HG03460 (cell line): ENCODE data around the gene STX8.
"Not testable (repeated sequence)": the region's sequence is repeated elsewhere in the genome, so short reads cannot be mapped to it uniquely, and the experiment has no call there.

Experiments used
- ATAC-seq: cut with Tn5 transposase; IDR thresholded peaks from one replicate; pipeline ENCODE4 v1.9.1; 2021; ENCODE audit not compliant: unreplicated experiment

Gene STX8

GRCh38 chr17:9575381-9576101 lies at the start of gene STX8:
STX8 (minus strand) TSS chr17:9575820; CDS start chr17:9575808, 12 bp downstream.
- ATAC-seq = peak; percentile 80

- ATAC-seq = no peak
Observed at GRCh38 chr17:9622961-9623360, 47.3 kb upstream of the STX8 start.

GRCh38 chr17:9615486-9615885 lies 39.9 kb upstream of the STX8 start:
- ATAC-seq = no peak

GRCh38 chr17:9612006-9612405 lies 36.4 kb upstream of the STX8 start:
- ATAC-seq = no peak

- ATAC-seq = no peak
Observed at GRCh38 chr17:9611557-9611956, 35.9 kb upstream of the STX8 start.

- not testable (repeated sequence) for ATAC-seq
Observed at GRCh38 chr17:9607058-9607457, 31.4 kb upstream of the STX8 start.

GRCh38 chr17:9606453-9606852 lies 30.8 kb upstream of the STX8 start:
- no peak for ATAC-seq

- ATAC-seq = not testable (repeated sequence)
Observed at GRCh38 chr17:9604583-9604982, 29.0 kb upstream of the STX8 start.

- no peak for ATAC-seq
Observed at GRCh38 chr17:9598661-9599060, 23.0 kb upstream of the STX8 start.

- ATAC-seq = not testable (repeated sequence)
Observed at GRCh38 chr17:9597638-9598037, 22.0 kb upstream of the STX8 start.

GRCh38 chr17:9594065-9594464 lies 18.4 kb upstream of the STX8 start:
- ATAC-seq = no peak

- no peak for ATAC-seq
Observed at GRCh38 chr17:9587969-9588656, 12.5 kb upstream of the STX8 start.

- no peak for ATAC-seq
Observed at GRCh38 chr17:9577373-9577709, 1.7 kb upstream of the STX8 start.

GRCh38 chr17:9576521-9577372 lies 1.1 kb upstream of the STX8 start, which contains the start of gene CFAP52:
CFAP52 (plus strand) TSS chr17:9576642; CDS start chr17:9576696, 54 bp downstream.
- no peak for ATAC-seq

GRCh38 chr17:9571201-9571600 lies 4.4 kb downstream of the STX8 start:
- ATAC-seq = no peak

- no peak for ATAC-seq
Observed at GRCh38 chr17:9568957-9569588, 6.5 kb downstream of the STX8 start.

GRCh38 chr17:9568004-9568403 lies 7.6 kb downstream of the STX8 start:
- ATAC-seq = no peak

GRCh38 chr17:9566739-9567138 lies 8.9 kb downstream of the STX8 start:
- not testable (repeated sequence) for ATAC-seq

- ATAC-seq = no peak
Observed at GRCh38 chr17:9566067-9566466, 9.6 kb downstream of the STX8 start.

- no peak for ATAC-seq
Observed at GRCh38 chr17:9564104-9564503, 11.5 kb downstream of the STX8 start.

GRCh38 chr17:9557857-9558256 lies 17.8 kb downstream of the STX8 start:
- no peak for ATAC-seq
